Astrocyte of the spinal cord (primary cell): Measurements from ENCODE around the gene CEACAM19.

Source experiments
- DNase-seq: peaks from one replicate; pipeline ENCODE4 v3.0.0; 2011; ENCODE audit warnings: low read depth, low spot score
- H3K4me3 ChIP-seq: 2 replicates; pipeline ENCODE4 v1.5.1; 2011; ENCODE audit warnings: low read depth, mild to moderate bottlenecking, low read length, moderate library complexity
- CTCF ChIP-seq: IDR thresholded peaks from 2 replicates; pipeline ENCODE4 v1.5.1; 2012; ENCODE audit warnings: low read depth, mild to moderate bottlenecking, low read length, inconsistent platforms
- in situ Hi-C: cut with HindIII; loops from 2 replicates; pipeline ENCODE4 v1.10.0; 2017; ENCODE audit warnings: low sequenced_read_pairs

CEACAM19 gene

GRCh38 chr19:44657211-44657921, 13.9 kb upstream of the CEACAM19 start:
- in situ Hi-C loops, result no loop called here
- peak; percentile 59 for DNase-seq
- TF ChIP-seq CTCF, result peak; percentile 95
- no peak overlapping the region for H3K4me3 ChIP-seq

- in situ Hi-C loops, result no loop called here
- DNase-seq, result no peak
- no peak for TF ChIP-seq CTCF
- H3K4me3 ChIP-seq, result no peak overlapping the region
These were observed 13.1 kb upstream of the CEACAM19 start for GRCh38 chr19:44658069-44658733.

- no peak for DNase-seq
- in situ Hi-C loops, result no loop called here
- no peak overlapping the region for H3K4me3 ChIP-seq
- TF ChIP-seq CTCF, result no peak
These were observed 11.2 kb upstream of the CEACAM19 start for GRCh38 chr19:44660081-44660480.

- no peak overlapping the region for H3K4me3 ChIP-seq
- no peak for DNase-seq
- in situ Hi-C loops, result no loop called here
- no peak for TF ChIP-seq CTCF
These were observed 10.1 kb upstream of the CEACAM19 start for GRCh38 chr19:44661205-44661604.

- in situ Hi-C loops, result no loop called here
- TF ChIP-seq CTCF, result no peak
- no peak overlapping the region for H3K4me3 ChIP-seq
- DNase-seq, result no peak
These were observed 9.4 kb upstream of the CEACAM19 start for GRCh38 chr19:44661904-44662303.

- peak; percentile 46 for DNase-seq
- TF ChIP-seq CTCF, result no peak
- in situ Hi-C loops, result no loop called here
- no peak overlapping the region for H3K4me3 ChIP-seq
These were observed 8.4 kb upstream of the CEACAM19 start for GRCh38 chr19:44662691-44663385.
